DMS 273 (cell line): ENCODE data around the gene MEIOB.

Experiments
- DNase-seq: peaks from one replicate; lab custom pipeline; 2025; ENCODE audit not compliant: unreplicated experiment; lab: John Stamatoyannopoulos, UW

Gene MEIOB

GRCh38 chr16:1788095-1788707 lies 83.8 kb downstream of the MEIOB start:
- DNase-seq: no peak

- DNase-seq: no peak
Observed at GRCh38 chr16:1787322-1788094, 84.5 kb downstream of the MEIOB start.

- DNase-seq: no peak
Observed at GRCh38 chr16:1787056-1787321, 85.0 kb downstream of the MEIOB start.

- DNase-seq: no peak
Observed at GRCh38 chr16:1786242-1787055, 85.5 kb downstream of the MEIOB start.

- DNase-seq: no peak
Observed at GRCh38 chr16:1785846-1786170, 86.2 kb downstream of the MEIOB start.

GRCh38 chr16:1784977-1785845 lies 86.8 kb downstream of the MEIOB start:
- DNase-seq: no peak
